NCI-H146 (cell line): ENCODE measurements around the gene ZGLP1.
"Not testable (repeated sequence)": the region's sequence is repeated elsewhere in the genome, so short reads cannot be mapped to it uniquely, and the experiment has no call there.

Experiments used
- DNase-seq: peaks from one replicate; lab custom pipeline; 2025; lab: John Stamatoyannopoulos, UW

ZGLP1 gene

GRCh38 chr19:10293637-10294367 is 15.8 kb downstream of the ZGLP1 start:
- DNase-seq, result no peak

- no peak for DNase-seq
Observed at GRCh38 chr19:10292789-10293636, 16.6 kb downstream of the ZGLP1 start.

GRCh38 chr19:10292206-10292788 is 17.3 kb downstream of the ZGLP1 start:
- DNase-seq, result peak; percentile 85

GRCh38 chr19:10291554-10292205 is 17.9 kb downstream of the ZGLP1 start:
- DNase-seq, result peak; percentile 54

GRCh38 chr19:10290876-10291553 is 18.6 kb downstream of the ZGLP1 start:
- peak; percentile 58 for DNase-seq

GRCh38 chr19:10290357-10290875 is 19.2 kb downstream of the ZGLP1 start:
- peak; percentile 28 for DNase-seq

GRCh38 chr19:10289836-10290356 is 19.7 kb downstream of the ZGLP1 start, which contains the start of gene ICAM5:
TSS of gene ICAM5 (plus strand) at chr19:10289952. CDS start at chr19:10290044, 92 bp downstream.
- DNase-seq, result peak; percentile 67

GRCh38 chr19:10289167-10289835 is 20.3 kb downstream of the ZGLP1 start:
- DNase-seq, result peak; percentile 80

- DNase-seq, result peak; percentile 70
Observed at GRCh38 chr19:10288662-10289166, 20.9 kb downstream of the ZGLP1 start.

- no peak for DNase-seq
Observed at GRCh38 chr19:10286803-10287737, 22.5 kb downstream of the ZGLP1 start, which contains the start of gene ICAM4. TSS of gene ICAM4 (plus strand) at chr19:10286955. CDS start at chr19:10287013, 58 bp downstream.

GRCh38 chr19:10285393-10285792 is 24.2 kb downstream of the ZGLP1 start:
- no peak for DNase-seq

GRCh38 chr19:10284960-10285278 is 24.7 kb downstream of the ZGLP1 start:
- no peak for DNase-seq

- DNase-seq, result no peak
Observed at GRCh38 chr19:10284065-10284959, 25.3 kb downstream of the ZGLP1 start.

- no peak for DNase-seq
Observed at GRCh38 chr19:10283301-10284064, 26.1 kb downstream of the ZGLP1 start.

GRCh38 chr19:10282043-10282442 is 27.6 kb downstream of the ZGLP1 start:
- not testable (repeated sequence) for DNase-seq

- DNase-seq, result no peak
Observed at GRCh38 chr19:10279737-10280442, 29.7 kb downstream of the ZGLP1 start.

- no peak for DNase-seq
Observed at GRCh38 chr19:10278935-10279334, 30.7 kb downstream of the ZGLP1 start.
